Skin of body (tissue), 2 donors: Measurements from ENCODE around the gene CLSTN3. TPM values are rescaled to one million over a fixed set of nuclear protein-coding genes. Genes with fewer than 3 reads are reported as not detected.
"Not testable (repeated sequence)": the region's sequence is repeated elsewhere in the genome, so short reads cannot be mapped to it uniquely, and the experiment has no call there.

Source experiments
- DNase-seq: peaks from one replicate; lab custom pipeline; 2025; lab: John Stamatoyannopoulos, UW
- total RNA-seq: library from RNA; depleted of rRNA; stranded (reverse); fragments of >200 nt; gene quantifications from one replicate; pipeline ENCODE4 v1.2.3, GENCODE V29; 2014

CLSTN3 gene
- total RNA-seq, 1 donor from 2014 or later, result 31.7 TPM

DNA sequence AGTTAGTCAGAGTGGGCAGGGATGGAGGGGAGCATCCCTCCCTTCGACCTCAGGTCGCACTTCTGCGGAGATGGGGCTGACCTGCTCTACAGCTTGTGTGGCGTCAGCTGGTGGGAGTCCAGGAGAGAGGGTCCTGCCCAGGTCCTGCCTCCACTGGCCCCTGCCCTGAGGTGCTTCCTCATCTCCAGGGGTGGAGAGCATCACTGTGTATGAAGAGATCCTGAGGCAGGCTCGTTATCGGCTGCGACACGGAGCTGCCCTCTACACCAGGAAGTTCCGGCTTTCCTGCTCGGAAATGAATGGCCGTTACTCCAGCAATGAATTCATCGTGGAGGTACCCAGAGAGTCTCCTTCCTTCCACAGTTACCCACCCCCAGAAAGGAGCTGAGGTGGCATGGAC, 20.2 kb downstream of the CLSTN3 start:
- DNase-seq, result no peak

DNA sequence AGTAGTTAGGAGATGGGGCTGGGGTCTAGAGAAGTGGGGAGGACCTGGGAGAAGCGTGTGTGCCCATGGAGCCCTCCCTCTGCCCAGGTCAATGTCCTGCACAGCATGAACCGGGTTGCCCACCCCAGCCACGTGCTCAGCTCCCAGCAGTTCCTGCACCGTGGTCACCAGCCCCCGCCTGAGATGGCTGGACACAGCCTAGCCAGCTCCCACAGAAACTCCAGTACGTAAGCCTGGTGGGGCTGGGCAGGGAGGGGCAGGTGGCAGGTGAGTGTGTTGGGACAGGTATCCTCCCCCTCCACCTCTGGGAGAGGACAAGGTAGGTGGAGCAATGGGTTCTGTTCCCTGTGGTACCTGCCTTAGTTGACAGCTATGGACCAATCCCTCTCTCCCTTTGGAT, 20.7 kb downstream of the CLSTN3 start:
- no peak for DNase-seq

DNA sequence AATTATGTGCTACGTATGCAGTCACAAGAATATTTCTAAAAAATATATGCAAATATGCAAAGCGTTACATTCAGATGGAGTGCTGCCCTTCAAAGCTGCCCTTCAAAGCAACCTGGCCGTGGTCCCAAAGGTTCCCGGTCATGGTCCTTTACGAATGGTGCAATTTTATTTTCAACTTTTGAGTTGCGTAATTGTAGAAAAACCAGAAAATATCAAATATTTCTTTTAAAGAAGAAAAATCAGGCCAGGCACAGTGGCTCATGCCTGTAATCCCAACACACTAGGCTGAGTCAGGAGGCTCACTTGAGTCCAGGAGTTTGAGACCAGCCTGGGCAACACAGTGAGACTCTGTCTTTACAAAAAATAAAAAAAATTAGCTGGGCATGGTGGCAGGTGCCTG, 21.4 kb downstream of the CLSTN3 start:
- no peak for DNase-seq

DNA sequence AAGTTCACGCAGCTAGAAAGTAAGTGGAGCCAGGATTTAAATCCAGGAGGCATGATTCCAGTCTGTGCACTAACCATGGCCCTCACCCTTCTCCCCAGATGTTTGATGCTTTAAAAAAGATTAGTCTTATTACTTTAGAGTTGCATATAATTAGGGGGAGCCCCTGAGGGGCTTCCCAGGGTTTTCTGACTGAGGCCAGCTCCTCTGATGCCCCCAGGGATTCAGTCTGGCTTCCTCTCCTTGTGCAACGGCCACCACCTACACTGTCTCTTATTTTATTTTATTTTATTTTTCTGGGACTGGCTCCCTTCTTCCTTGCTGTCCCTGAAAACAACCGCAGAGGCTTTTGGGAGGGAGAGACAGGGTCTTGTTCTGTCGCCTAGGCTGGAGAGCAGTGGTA, 22.6 kb downstream of the CLSTN3 start:
- no peak for DNase-seq

GRCh38 chr12:7154042-7154441, 23.9 kb downstream of the CLSTN3 start:
- DNase-seq, result no peak

- no peak for DNase-seq
Measured at GRCh38 chr12:7154901-7155470, 24.8 kb downstream of the CLSTN3 start.

DNA sequence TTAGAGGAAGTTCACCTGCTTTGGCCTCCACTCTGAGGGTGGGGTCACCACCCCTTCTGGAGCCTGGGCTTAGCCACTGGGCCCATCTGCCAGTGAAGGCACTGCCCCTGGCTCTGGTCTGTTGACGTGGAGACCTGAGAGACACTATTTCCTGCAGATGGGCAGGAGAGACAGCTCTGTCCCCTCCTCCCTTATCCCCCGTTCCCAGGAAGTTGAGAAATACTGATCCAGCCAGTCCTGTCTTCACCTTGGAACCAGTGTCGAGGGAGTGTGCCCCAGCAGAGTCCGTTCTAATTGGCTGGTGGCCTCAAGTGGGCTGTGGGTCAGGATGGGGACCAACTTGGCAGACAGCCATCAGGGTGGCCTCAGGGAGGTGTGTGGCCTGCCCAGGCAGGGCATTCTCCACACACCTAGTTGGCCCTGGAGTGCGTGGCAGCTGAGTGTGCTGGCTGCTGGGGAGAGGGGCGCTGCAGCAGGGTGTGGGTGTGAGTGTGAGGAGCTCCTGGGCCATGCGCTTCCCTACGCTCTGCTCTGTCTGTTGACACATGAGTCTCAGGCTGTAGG, 25.4 kb downstream of the CLSTN3 start:
- DNase-seq, result no peak

GRCh38 chr12:7156259-7157197, 26.4 kb downstream of the CLSTN3 start:
- no peak for DNase-seq

- no peak for DNase-seq
Measured at GRCh38 chr12:7157391-7157790, 27.2 kb downstream of the CLSTN3 start.

DNA sequence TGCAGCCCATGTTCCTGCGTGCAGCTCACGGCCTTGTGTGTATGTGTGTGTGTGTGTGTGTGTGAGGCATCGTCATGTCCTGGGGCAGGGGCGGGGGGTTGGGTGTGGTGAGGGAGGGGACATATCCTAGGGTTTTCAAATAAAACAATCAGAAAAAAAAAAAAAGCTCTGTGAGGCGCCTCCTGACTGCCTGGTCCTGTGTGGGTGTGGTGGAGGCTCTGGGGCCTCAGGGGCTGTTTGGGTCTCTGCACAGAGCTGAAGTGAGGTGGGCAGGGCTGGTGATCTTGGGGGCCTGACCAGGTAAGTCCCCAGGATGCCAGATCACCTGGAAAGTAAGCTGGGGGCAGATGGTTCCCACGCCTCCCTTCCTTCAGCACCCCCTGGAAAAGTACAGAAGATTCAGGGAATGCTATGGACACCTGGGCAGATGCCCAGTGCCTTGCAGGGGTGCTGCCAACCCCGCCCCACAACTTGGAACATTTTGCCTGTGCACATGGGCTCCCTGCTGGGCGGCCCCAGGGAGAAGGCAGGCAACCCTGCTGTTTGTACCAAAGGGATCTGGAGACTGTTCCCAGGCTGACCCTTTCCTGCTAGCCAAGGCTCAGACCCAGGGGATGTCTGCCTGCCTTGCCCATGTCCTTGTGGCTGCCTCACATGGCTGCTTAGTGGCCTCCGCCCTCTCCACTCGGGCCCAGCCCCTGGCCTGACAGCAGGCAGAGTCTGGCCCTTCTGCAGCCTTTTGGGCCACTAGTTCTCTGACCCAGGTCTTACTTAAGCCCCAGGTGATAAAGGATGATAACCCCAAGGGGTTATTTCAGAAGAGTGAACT, 28.8 kb downstream of the CLSTN3 start:
- DNase-seq, result no peak

GRCh38 chr12:7160183-7160582, 30.0 kb downstream of the CLSTN3 start:
- DNase-seq, result no peak

DNA sequence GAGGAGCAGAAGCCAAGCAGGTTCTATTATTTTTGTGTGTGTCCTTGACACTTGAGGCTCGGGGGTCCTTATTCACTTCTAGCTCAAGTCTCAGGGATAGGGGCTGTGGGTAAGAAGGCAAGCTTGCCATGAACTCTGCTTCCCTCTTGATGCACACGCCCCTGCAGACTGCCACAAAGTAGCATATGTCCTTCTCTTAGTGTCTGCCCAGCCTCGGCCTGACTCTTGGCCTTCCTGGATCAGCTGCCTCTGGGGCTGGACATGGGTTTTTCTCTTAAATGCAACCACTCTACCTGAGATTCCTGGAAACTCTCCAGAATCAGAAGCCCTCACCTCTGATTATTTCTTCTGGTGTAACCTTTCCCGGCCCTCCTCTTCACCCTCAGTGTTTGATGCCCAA, 31.2 kb downstream of the CLSTN3 start:
- no peak for DNase-seq

DNA sequence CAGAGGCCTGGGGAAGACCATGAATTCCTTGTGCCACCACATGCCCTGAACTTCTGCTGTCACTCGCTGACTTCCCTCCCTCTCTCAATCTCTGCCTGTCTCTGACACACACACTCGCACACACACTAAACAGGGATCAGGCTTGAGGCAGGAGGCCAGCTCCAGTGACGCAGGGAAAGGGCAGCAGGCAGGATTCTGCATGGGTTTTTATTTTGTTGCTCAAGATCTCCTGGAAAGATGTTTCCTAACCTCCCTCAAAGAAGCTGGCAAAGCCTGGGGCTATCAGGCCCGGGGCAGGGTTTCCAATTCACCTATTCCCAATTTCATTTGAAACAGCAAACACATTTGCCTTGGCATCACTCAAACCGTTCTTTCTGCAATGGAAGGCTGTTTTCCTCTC, 31.6 kb downstream of the CLSTN3 start:
- no peak for DNase-seq

DNA sequence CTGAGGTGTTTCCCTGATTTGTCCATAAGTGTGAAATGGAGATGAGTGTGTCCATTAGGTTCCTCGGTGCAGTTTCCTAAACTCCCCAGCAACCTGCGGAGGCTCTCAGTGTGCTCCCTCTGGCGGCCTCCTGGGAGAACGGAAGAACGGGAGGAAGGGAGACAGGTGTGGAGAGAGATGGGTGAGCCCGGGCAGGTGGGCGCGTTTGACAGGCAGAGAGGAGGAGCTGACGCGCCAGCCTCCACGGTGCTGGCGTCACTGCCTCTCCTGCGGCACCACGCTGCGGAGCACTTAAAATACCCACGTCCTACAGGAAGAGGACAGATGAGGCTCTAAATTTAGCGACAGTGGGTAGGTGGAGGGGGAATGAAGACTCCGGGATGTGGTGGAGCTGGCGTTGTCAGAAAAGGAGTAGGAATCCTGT, 32.5 kb downstream of the CLSTN3 start:
- DNase-seq, result no peak

GRCh38 chr12:7169951-7170350, 39.8 kb downstream of the CLSTN3 start:
- DNase-seq, result no peak

DNA sequence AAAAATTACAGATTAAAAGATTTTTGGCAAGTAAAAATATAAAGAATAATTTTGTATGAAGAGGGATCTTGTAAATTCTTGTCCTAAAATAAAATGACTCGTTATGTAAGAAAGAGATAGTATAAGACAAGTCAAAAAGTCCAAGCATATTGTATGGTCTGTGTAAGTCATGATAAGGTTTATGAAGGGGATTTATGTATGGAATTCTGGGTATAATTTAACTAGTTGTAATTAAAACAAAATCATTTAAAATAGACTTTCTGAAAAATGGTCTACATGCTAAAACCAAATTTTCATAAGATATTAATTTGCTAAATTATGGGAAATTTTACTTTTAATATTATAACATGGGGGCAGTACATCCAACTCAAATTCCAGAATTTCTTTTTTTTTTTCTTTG, 41.7 kb downstream of the CLSTN3 start:
- no peak for DNase-seq

DNA sequence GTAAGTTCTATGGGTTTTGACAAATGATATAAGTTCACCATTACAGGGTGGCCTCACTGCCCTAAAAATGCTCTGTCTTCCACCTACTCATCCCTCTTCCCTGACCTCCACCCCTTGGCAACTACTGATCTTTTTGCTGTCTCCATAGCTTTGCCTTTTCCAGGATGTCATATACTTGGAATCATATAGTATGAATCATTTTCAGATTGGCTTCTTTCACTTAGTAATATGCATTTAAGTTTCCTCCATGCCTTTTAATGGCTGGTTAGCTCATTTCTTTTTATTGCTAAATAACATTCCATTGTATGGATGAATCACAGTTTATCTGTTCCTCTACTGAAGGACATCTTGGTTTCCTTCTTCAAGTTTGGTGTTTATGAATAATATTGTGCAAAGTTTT, 45.3 kb downstream of the CLSTN3 start:
- DNase-seq, result no peak

- no peak for DNase-seq
Measured at GRCh38 chr12:7176595-7176994, 46.4 kb downstream of the CLSTN3 start.

DNA sequence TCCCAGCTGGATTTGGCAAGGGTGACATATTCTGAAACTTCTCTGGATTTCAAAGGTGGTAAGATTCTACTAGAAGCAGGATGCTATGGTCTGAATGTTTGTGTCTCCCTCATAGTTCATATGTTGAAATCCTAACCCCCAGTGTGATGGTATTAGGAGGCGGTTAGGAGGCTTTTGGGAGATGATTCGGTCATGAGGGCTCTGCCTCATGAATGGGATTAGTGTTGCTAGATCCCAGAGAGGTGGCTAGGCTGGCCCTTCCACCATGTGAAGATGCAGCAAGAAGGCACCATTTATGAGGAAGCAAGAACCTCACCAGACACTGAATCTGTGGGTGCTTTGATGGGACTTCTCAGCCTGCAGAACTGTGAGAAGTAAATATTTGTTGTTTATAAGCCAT, 48.3 kb downstream of the CLSTN3 start:
- DNase-seq, result no peak

DNA sequence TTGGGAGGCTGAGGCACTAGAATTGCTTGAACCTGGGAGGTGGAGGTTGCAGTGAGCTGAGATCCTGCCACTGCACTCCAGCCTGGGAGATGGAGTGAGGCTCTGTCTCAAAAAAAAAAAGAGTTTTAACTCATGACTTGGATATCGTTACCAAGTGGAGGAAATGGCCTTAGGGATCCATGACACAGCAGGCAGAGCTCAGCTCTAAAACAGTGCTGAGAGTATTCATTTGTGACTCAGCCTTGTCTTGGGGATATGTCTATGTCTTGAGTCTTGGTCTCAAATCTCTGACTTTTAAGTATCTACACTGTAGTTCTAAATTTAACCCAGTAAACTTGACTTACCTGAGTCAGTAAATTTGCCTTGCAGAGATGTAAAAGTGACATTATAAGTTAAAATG, 50.5 kb downstream of the CLSTN3 start:
- DNase-seq, result no peak

- DNase-seq, result not testable (repeated sequence)
Measured at GRCh38 chr12:7186058-7186457, 55.9 kb downstream of the CLSTN3 start.
